Measurements from ENCODE around the gene BIRC7. TPM values are rescaled to one million over a fixed set of nuclear protein-coding genes. Genes with fewer than 3 reads are reported as not detected.
"Not testable (repeated sequence)": the region's sequence is repeated elsewhere in the genome, so short reads cannot be mapped to it uniquely, and the experiment has no call there.

BIRC7 gene
- total RNA-seq, 1 experiment from 2014 or later, result not detected

- H3K9me3 ChIP-seq (replicated peaks), result no peaks in the 10 kb centered on the region
- peaks cover 15% of the 10 kb centered on the region for H3K4me1 ChIP-seq (replicated peaks)
- peak in 1 of 2 experiments; percentile 49 for DNase-seq (ENCODE audit: low read depth in 1 of 2, low spot score in 2 of 2)
- H3K27ac ChIP-seq, result peak overlapping the region; percentile 66
- peak overlapping the region; percentile 91 for H3K4me3 ChIP-seq
- peaks cover 54% of the 10 kb centered on the region for H3K36me3 ChIP-seq
- no peaks in the 10 kb centered on the region for H3K27me3 ChIP-seq (replicated peaks)
These were observed 20.3 kb upstream of the BIRC7 start for GRCh38 chr20:63215101-63216040.

- peaks cover 15% of the 10 kb centered on the region for H3K4me1 ChIP-seq (replicated peaks)
- DNase-seq (ENCODE audit: low read depth in 1 of 2, low spot score in 2 of 2), result peak; percentile 79 to 94
- peaks cover 5% of the 10 kb centered on the region; the same call in 1 of the 2 replicates for H3K27me3 ChIP-seq (replicated peaks)
- H3K9me3 ChIP-seq (replicated peaks), result no peaks in the 10 kb centered on the region
- peak within 1 kb of the TSS; percentile 91 for H3K4me3 ChIP-seq
- peaks cover 45% of the 10 kb centered on the region for H3K36me3 ChIP-seq
- H3K27ac ChIP-seq, result peak within 1 kb of the TSS; percentile 66
These were observed 19.5 kb upstream of the BIRC7 start, which contains the start of gene YTHDF1 for GRCh38 chr20:63216041-63216848. Gene YTHDF1, minus strand, starts transcription at chr20:63216131. Its CDS starts 239 bp downstream, at chr20:63215892.

- Histone ChIP-seq H3K4me3 (no peak overlapping the region; the same call in 1 of the 2 replicates), H3K9me3 (replicated peaks) (no peaks in the 10 kb centered on the region), H3K27me3 (replicated peaks) (peaks cover 5% of the 10 kb centered on the region; the same call in 1 of the 2 replicates), H3K4me1 (replicated peaks) (peaks cover 15% of the 10 kb centered on the region), H3K36me3 (peaks cover 38% of the 10 kb centered on the region), H3K27ac (no peak overlapping the region)
- DNase-seq (ENCODE audit: low read depth in 1 of 2, low spot score in 2 of 2), result no peak
These were observed 18.7 kb upstream of the BIRC7 start for GRCh38 chr20:63216849-63217471.

- DNase-seq (ENCODE audit: low read depth in 1 of 2, low spot score in 2 of 2), result no peak
- peaks cover 15% of the 10 kb centered on the region for H3K4me1 ChIP-seq (replicated peaks)
- H3K9me3 ChIP-seq (replicated peaks), result no peaks in the 10 kb centered on the region
- peaks cover 30% of the 10 kb centered on the region for H3K36me3 ChIP-seq
- no peak overlapping the region for H3K27ac ChIP-seq
- no peak overlapping the region for H3K4me3 ChIP-seq
- peaks cover 7% of the 10 kb centered on the region; the same call in 1 of the 2 replicates for H3K27me3 ChIP-seq (replicated peaks)
These were observed 18.0 kb upstream of the BIRC7 start for GRCh38 chr20:63217706-63218105.

GRCh38 chr20:63218701-63219446 lies 16.8 kb upstream of the BIRC7 start:
- H3K36me3 ChIP-seq, result peaks cover 19% of the 10 kb centered on the region
- peaks cover 17% of the 10 kb centered on the region for H3K4me1 ChIP-seq (replicated peaks)
- DNase-seq (ENCODE audit: low read depth in 1 of 2, low spot score in 2 of 2), result no peak
- no peak overlapping the region for H3K27ac ChIP-seq
- H3K4me3 ChIP-seq, result no peak overlapping the region
- no peaks in the 10 kb centered on the region for H3K9me3 ChIP-seq (replicated peaks)
- H3K27me3 ChIP-seq (replicated peaks), result peaks cover 9% of the 10 kb centered on the region; the same call in 1 of the 2 replicates

GRCh38 chr20:63219447-63219821 lies 16.3 kb upstream of the BIRC7 start:
- Histone ChIP-seq H3K27ac (no peak overlapping the region), H3K4me1 (replicated peaks) (peaks cover 21% of the 10 kb centered on the region), H3K9me3 (replicated peaks) (no peaks in the 10 kb centered on the region), H3K27me3 (replicated peaks) (peaks cover 9% of the 10 kb centered on the region; the same call in 1 of the 2 replicates), H3K36me3 (peaks cover 13% of the 10 kb centered on the region), H3K4me3 (no peak overlapping the region)
- DNase-seq (ENCODE audit: low read depth in 1 of 2, low spot score in 2 of 2), result no peak

- peaks cover 8% of the 10 kb centered on the region for H3K36me3 ChIP-seq
- peaks cover 9% of the 10 kb centered on the region; the same call in 1 of the 2 replicates for H3K27me3 ChIP-seq (replicated peaks)
- H3K9me3 ChIP-seq (replicated peaks), result no peaks in the 10 kb centered on the region
- H3K4me1 ChIP-seq (replicated peaks), result peaks cover 21% of the 10 kb centered on the region
- no peak overlapping the region for H3K4me3 ChIP-seq
- no peak overlapping the region for H3K27ac ChIP-seq
- DNase-seq (ENCODE audit: low read depth in 1 of 2, low spot score in 2 of 2), result no peak
These were observed 15.7 kb upstream of the BIRC7 start for GRCh38 chr20:63219866-63220521.

GRCh38 chr20:63220696-63221399 lies 14.9 kb upstream of the BIRC7 start:
- H3K4me3 ChIP-seq, result no peak overlapping the region
- peaks cover 9% of the 10 kb centered on the region; the same call in 1 of the 2 replicates for H3K27me3 ChIP-seq (replicated peaks)
- no peaks in the 10 kb centered on the region; the same call in 1 of the 2 replicates for H3K36me3 ChIP-seq
- peaks cover 23% of the 10 kb centered on the region for H3K4me1 ChIP-seq (replicated peaks)
- H3K27ac ChIP-seq, result no peak overlapping the region
- H3K9me3 ChIP-seq (replicated peaks), result no peaks in the 10 kb centered on the region
- no peak for DNase-seq (ENCODE audit: low read depth in 1 of 2, low spot score in 2 of 2)

- not testable (repeated sequence) for H3K27me3 ChIP-seq (replicated peaks); H3K9me3 ChIP-seq (replicated peaks); H3K4me3 ChIP-seq; H3K27ac ChIP-seq; H3K36me3 ChIP-seq; DNase-seq (ENCODE audit: low read depth in 1 of 2, low spot score in 2 of 2)
- H3K4me1 ChIP-seq (replicated peaks), result peaks cover 19% of the 10 kb centered on the region
These were observed 14.2 kb upstream of the BIRC7 start for GRCh38 chr20:63221400-63222053.

- peaks cover 9% of the 10 kb centered on the region; the same call in 1 of the 2 replicates for H3K27me3 ChIP-seq (replicated peaks)
- no peaks in the 10 kb centered on the region for H3K9me3 ChIP-seq (replicated peaks)
- peaks cover 17% of the 10 kb centered on the region for H3K4me1 ChIP-seq (replicated peaks)
- H3K36me3 ChIP-seq, result no peaks in the 10 kb centered on the region
- H3K27ac ChIP-seq, result no peak overlapping the region
- no peak for DNase-seq (ENCODE audit: low read depth in 1 of 2, low spot score in 2 of 2)
- no peak overlapping the region for H3K4me3 ChIP-seq
These were observed 13.2 kb upstream of the BIRC7 start for GRCh38 chr20:63222541-63222940.

GRCh38 chr20:63223121-63223825 lies 12.4 kb upstream of the BIRC7 start:
- Histone ChIP-seq H3K36me3 (no peaks in the 10 kb centered on the region), H3K4me3 (no peak overlapping the region), H3K4me1 (replicated peaks) (peaks cover 17% of the 10 kb centered on the region), H3K27ac (no peak overlapping the region), H3K9me3 (replicated peaks) (no peaks in the 10 kb centered on the region), H3K27me3 (replicated peaks) (peaks cover 9% of the 10 kb centered on the region; the same call in 1 of the 2 replicates)
- DNase-seq (ENCODE audit: low read depth in 1 of 2, low spot score in 2 of 2), result peak in 1 of 2 experiments; percentile 47
